Left lung (tissue), 10 donors: ENCODE data around the gene BID. TPM values are rescaled to one million over a fixed set of nuclear protein-coding genes. Genes with fewer than 3 reads are reported as not detected.
"Not testable (repeated sequence)": the region's sequence is repeated elsewhere in the genome, so short reads cannot be mapped to it uniquely, and the experiment has no call there.

Experiments used
- ATAC-seq: fragments of 200-7000 bp; cut with Tn5 transposase; one replicate; pipeline ENCODE4 v1.9.1; 2020; ENCODE audit warnings: moderate library complexity
- DNase-seq, 4 donors: peaks; one replicate each; pipeline ENCODE4 v3.0.0-alpha.2; 2013 to 2020
- H3K27ac ChIP-seq, 2 donors: fragments of 200-600 bp; sonication (generic) in 1 of 2; one replicate each; pipeline versions ENCODE4 v1.5.0 to v1.8.0; 2020 to 2021
- H3K27me3 ChIP-seq, 2 donors: fragments of 200-600 bp; sonication (generic) in 1 of 2; one replicate each; pipeline versions ENCODE4 v1.5.0 to v1.8.0; 2020 to 2021
- H3K36me3 ChIP-seq, 2 donors: fragments of 200-600 bp; sonication (generic) in 1 of 2; one replicate each; pipeline versions ENCODE4 v1.5.0 to v1.8.0; 2020 to 2021
- H3K4me1 ChIP-seq, 2 donors: fragments of 200-600 bp; one replicate each; pipeline ENCODE4 v1.8.0; 2021
- H3K4me3 ChIP-seq, 2 donors: fragments of 200-600 bp; sonication (generic) in 1 of 2; one replicate each; pipeline versions ENCODE4 v1.5.0 to v1.8.0; 2020 to 2021; ENCODE audit warnings: mild to moderate bottlenecking in 1 of 2
- H3K9me3 ChIP-seq, 2 donors: fragments of 200-600 bp; sonication (generic) in 1 of 2; one replicate each; pipeline versions ENCODE4 v1.5.0 to v1.8.0; 2020 to 2021
- CTCF ChIP-seq, 2 donors: fragments of 200-600 bp; sonication (generic) in 1 of 2; IDR thresholded peaks; one replicate each; pipeline versions ENCODE4 v1.5.0 to v1.8.0; 2021; ENCODE audit warnings: antibody characterized with exemption in 2 of 2
- intact Hi-C, 2 donors: fragments of 100-400 bp; cut with DNase I; formaldehyde crosslinking; loops; one replicate each; pipeline versions ENCODE4 v1.11.2 to v1.14.2; 2022
- polyA plus RNA-seq, 6 donors: library from polyadenylated mRNA; unstranded; fragments of 120-200 nt; gene quantifications; one replicate each; pipeline ENCODE4 v1.2.1, GENCODE V29; 2013; ENCODE audit not compliant: insufficient read length in 6 of 6
- total RNA-seq, 2 donors: library from RNA; stranded (reverse); fragmentation: NEBNext Ultra II Directional; extraction: Animal tissue kit (Norgen Biotek cat#: 25700); gene quantifications; one replicate each; pipeline ENCODE4 v1.2.1, GENCODE V29; 2021
- donor health status: DM: no; HTN: yes; CAD: no.
- donor health status: DM: no; HTN: no; CAD: no.

Gene BID
- total and polyA plus RNA-seq, 8 donors, result 18.1 to 33.5 (median 21.0) TPM

- TF ChIP-seq CTCF (IDR thresholded peaks at IDR 0.05), result no peak
- intact Hi-C loops, result no loop called here
Observed at GRCh38 chr22:17767233-17768065, 6.8 kb downstream of the BID start.

GRCh38 chr22:17764852-17765251, 9.4 kb downstream of the BID start:
- intact Hi-C loops, result not testable (repeated sequence)

More at GRCh38 chr22:17767233-17768065, 6.8 kb downstream of the BID start:
- ATAC-seq, result no peak
- no peaks in the 10 kb centered on the region for H3K36me3 ChIP-seq
- no peaks in the 10 kb centered on the region for H3K27me3 ChIP-seq
- peaks cover 0 to 60% of the 10 kb centered on the region in 2 donors for H3K4me1 ChIP-seq
- peak overlapping the region in 1 of 2 donors; percentile 37 for H3K27ac ChIP-seq
- no peak for DNase-seq
- no peak overlapping the region for H3K4me3 ChIP-seq
- no peaks in the 10 kb centered on the region for H3K9me3 ChIP-seq

GRCh38 chr22:17764036-17764435, 10.2 kb downstream of the BID start:
- Histone ChIP-seq H3K36me3 (no peaks in the 10 kb centered on the region), H3K4me1 (peaks cover 0 to 43% of the 10 kb centered on the region in 2 donors), H3K27ac (no peak overlapping the region), H3K9me3 (no peaks in the 10 kb centered on the region), H3K4me3 (no peak overlapping the region), H3K27me3 (no peaks in the 10 kb centered on the region)
- ATAC-seq, result no peak
- intact Hi-C loops, result no loop called here
- DNase-seq, result no peak
- no peak for TF ChIP-seq CTCF (IDR thresholded peaks at IDR 0.05)

More at GRCh38 chr22:17764852-17765251, 9.4 kb downstream of the BID start:
- H3K9me3 ChIP-seq, ATAC-seq, DNase-seq, H3K27ac ChIP-seq, H3K4me3 ChIP-seq, H3K36me3 ChIP-seq, H3K27me3 ChIP-seq: not testable (repeated sequence)
- peaks cover 0 to 46% of the 10 kb centered on the region in 2 donors for H3K4me1 ChIP-seq

GRCh38 chr22:17763442-17763841, 10.8 kb downstream of the BID start:
- H3K27me3 ChIP-seq, H3K4me3 ChIP-seq, ATAC-seq, H3K27ac ChIP-seq, H3K9me3 ChIP-seq, DNase-seq, H3K36me3 ChIP-seq, intact Hi-C loops: not testable (repeated sequence)
- peaks cover 0 to 37% of the 10 kb centered on the region in 2 donors for H3K4me1 ChIP-seq

- ATAC-seq (no peak), DNase-seq (no peak)
- Histone ChIP-seq H3K9me3 (no peaks in the 10 kb centered on the region), H3K4me3 (no peak overlapping the region), H3K27ac (peak overlapping the region in 1 of 2 donors; percentile 80), H3K27me3 (no peaks in the 10 kb centered on the region), H3K4me1 (peaks cover 0 to 21% of the 10 kb centered on the region in 2 donors), H3K36me3 (no peaks in the 10 kb centered on the region)
- no peak for TF ChIP-seq CTCF (IDR thresholded peaks at IDR 0.05)
- intact Hi-C loops, result no loop called here
Observed at GRCh38 chr22:17761138-17761488, 13.2 kb downstream of the BID start.

- H3K4me3 ChIP-seq, result no peak overlapping the region
- peak; percentile 17 for ATAC-seq
- TF ChIP-seq CTCF (IDR thresholded peaks at IDR 0.05), result no peak
Observed at GRCh38 chr22:17754233-17754925, 19.9 kb downstream of the BID start.

More at GRCh38 chr22:17754233-17754925, 19.9 kb downstream of the BID start:
- no peak for DNase-seq
- no peak overlapping the region for H3K27ac ChIP-seq
- H3K36me3 ChIP-seq, result peaks cover 0 to 8% of the 10 kb centered on the region in 2 donors
- no peaks in the 10 kb centered on the region for H3K9me3 ChIP-seq
- peaks cover 0 to 1% of the 10 kb centered on the region in 2 donors for H3K4me1 ChIP-seq
- intact Hi-C loops, result no loop called here
- H3K27me3 ChIP-seq, result no peaks in the 10 kb centered on the region
